ENCODE measurements around the gene MYO1A. TPM values are rescaled to one million over a fixed set of nuclear protein-coding genes. Genes with fewer than 3 reads are reported as not detected.

MYO1A gene
- polyA plus RNA-seq, 1 of the 3 experiments (the other 2 are of a cell fraction): not detected

- DNase-seq: peak; percentile 3
- H3K4me3 ChIP-seq (ENCODE audit: low read depth in 2 of 2, low read length in 1 of 2): no peak overlapping the region
- H3K9me3 ChIP-seq: no peaks in the 10 kb centered on the region
- ChIA-PET POLR2A (interaction anchor here (0.6 kb wide), 1 partner anchor 566 kb away, joined by 3 read pairs; no protein-coding TSS in a partner anchor), CTCF (interaction anchor here (0.8 to 23.2 kb wide), 15 partner anchors 13 to 147 kb away, joined by 3 to 339 read pairs (median 4); partner anchors contain the start of genes NEMP1 and STAT6)
- H3K36me3 ChIP-seq (replicated peaks in 1 of 2; ENCODE audit: control insufficient read depth in 1 of 2, insufficient read depth in 2 of 2, low read length in 1 of 2): peaks cover 28 to 46% of the 10 kb centered on the region in 2 experiments
- peaks cover 35% of the 10 kb centered on the region for H4K20me1 ChIP-seq (ENCODE audit: insufficient read depth)
- H3K4me2 ChIP-seq: peak overlapping the region; percentile 89; the same call in 1 of the 2 replicates
- 91% methylated on average over 5 of the region's 5 CpGs for WGBS (ENCODE audit: low lambda C conversion rate)
- no peaks in the 10 kb centered on the region for H3K9me2 ChIP-seq
- no peak overlapping the region for H2AFZ ChIP-seq (ENCODE audit: low read depth)
- peaks cover 15% of the 10 kb centered on the region for H3F3A ChIP-seq (replicated peaks; ENCODE audit: insufficient read depth)
- no peak for TF ChIP-seq JUND (IDR thresholded peaks at IDR 0.05)
- no peak for TF ChIP-seq SIN3A (IDR thresholded peaks at IDR 0.05; ENCODE audit: borderline replicate concordance, low read depth, low read length)
- TF ChIP-seq FOSL2 (IDR thresholded peaks at IDR 0.05; ENCODE audit: borderline replicate concordance, low read depth): no peak
- no peak for TF ChIP-seq CTCF (IDR thresholded peaks at IDR 0.05)
- H3K27me3 ChIP-seq (ENCODE audit: insufficient read depth): no peaks in the 10 kb centered on the region
- no peak overlapping the region for H3K9ac ChIP-seq
- no peak overlapping the region for H3K27ac ChIP-seq (ENCODE audit: low read depth in 2 of 2, low read length in 1 of 2)
- peaks cover 39% of the 10 kb centered on the region for H3K79me2 ChIP-seq (ENCODE audit: insufficient read depth)
- H3K4me1 ChIP-seq (ENCODE audit: control insufficient read depth in 1 of 2, insufficient read depth in 2 of 2, low read depth in 1 of 2, low read length in 1 of 2): peaks cover 9 to 27% of the 10 kb centered on the region in 2 experiments; a peak in 2 of 4 replicates
Measured at GRCh38 chr12:57092529-57092862, 42.6 kb upstream of the MYO1A start.

- Histone ChIP-seq H3K27ac (ENCODE audit: low read depth in 2 of 2, low read length in 1 of 2) (no peak overlapping the region), H3K4me1 (ENCODE audit: control insufficient read depth in 1 of 2, insufficient read depth in 2 of 2, low read depth in 1 of 2, low read length in 1 of 2) (peaks cover 9 to 26% of the 10 kb centered on the region in 2 experiments; a peak in 2 of 4 replicates), H2AFZ (ENCODE audit: low read depth) (no peak overlapping the region), H3K27me3 (ENCODE audit: insufficient read depth) (no peaks in the 10 kb centered on the region), H3K4me3 (ENCODE audit: low read depth in 2 of 2, low read length in 1 of 2) (no peak overlapping the region), H3K9me3 (no peaks in the 10 kb centered on the region), H3K4me2 (peak overlapping the region; percentile 89; the same call in 1 of the 2 replicates), H3K36me3 (replicated peaks in 1 of 2; ENCODE audit: control insufficient read depth in 1 of 2, insufficient read depth in 2 of 2, low read length in 1 of 2) (peaks cover 28 to 46% of the 10 kb centered on the region in 2 experiments), H3K79me2 (ENCODE audit: insufficient read depth) (peaks cover 39% of the 10 kb centered on the region), H3F3A (replicated peaks; ENCODE audit: insufficient read depth) (peaks cover 16% of the 10 kb centered on the region), H3K9me2 (no peaks in the 10 kb centered on the region), H4K20me1 (ENCODE audit: insufficient read depth) (peaks cover 35% of the 10 kb centered on the region), H3K9ac (no peak overlapping the region)
- DNase-seq: peak; percentile 7
- WGBS (ENCODE audit: low lambda C conversion rate): 89% methylated on average over 24 of the region's 25 CpGs
- ChIA-PET CTCF (interaction anchor here (0.7 to 23.2 kb wide), 16 partner anchors 10 to 147 kb away, joined by 3 to 339 read pairs (median 4); partner anchors contain the start of genes NEMP1 and STAT6), POLR2A (no interaction called here)
- TF ChIP-seq GATA2 (CRISPR knock-in tag; IDR thresholded peaks at IDR 0.05) (no peak), REST (IDR thresholded peaks at IDR 0.05; ENCODE audit: low read depth, low read length) (no peak), POLR2AphosphoS5 (IDR thresholded peaks at IDR 0.05; ENCODE audit: low read depth, low read length) (no peak), PBX3 (IDR thresholded peaks at IDR 0.05) (no peak), CTCF (IDR thresholded peaks at IDR 0.05) (no peak), FOXM1 (IDR thresholded peaks at IDR 0.05; ENCODE audit: low read depth) (no peak), TEAD4 (IDR thresholded peaks at IDR 0.05; ENCODE audit: borderline replicate concordance, insufficient read depth) (no peak), MXI1 (IDR thresholded peaks at IDR 0.05; ENCODE audit: low read depth, low read length) (no peak), SIN3A (IDR thresholded peaks at IDR 0.05; ENCODE audit: borderline replicate concordance, low read depth, low read length) (no peak), FOSL2 (IDR thresholded peaks at IDR 0.05; ENCODE audit: borderline replicate concordance, low read depth) (no peak), YY1 (IDR thresholded peaks at IDR 0.05; ENCODE audit: low read depth) (no peak)
Measured at GRCh38 chr12:57091638-57092528, 42.0 kb upstream of the MYO1A start.

Measured in SK-N-SH (cell line).